Measurements from ENCODE around the gene VAV2.

Gene VAV2

DNA sequence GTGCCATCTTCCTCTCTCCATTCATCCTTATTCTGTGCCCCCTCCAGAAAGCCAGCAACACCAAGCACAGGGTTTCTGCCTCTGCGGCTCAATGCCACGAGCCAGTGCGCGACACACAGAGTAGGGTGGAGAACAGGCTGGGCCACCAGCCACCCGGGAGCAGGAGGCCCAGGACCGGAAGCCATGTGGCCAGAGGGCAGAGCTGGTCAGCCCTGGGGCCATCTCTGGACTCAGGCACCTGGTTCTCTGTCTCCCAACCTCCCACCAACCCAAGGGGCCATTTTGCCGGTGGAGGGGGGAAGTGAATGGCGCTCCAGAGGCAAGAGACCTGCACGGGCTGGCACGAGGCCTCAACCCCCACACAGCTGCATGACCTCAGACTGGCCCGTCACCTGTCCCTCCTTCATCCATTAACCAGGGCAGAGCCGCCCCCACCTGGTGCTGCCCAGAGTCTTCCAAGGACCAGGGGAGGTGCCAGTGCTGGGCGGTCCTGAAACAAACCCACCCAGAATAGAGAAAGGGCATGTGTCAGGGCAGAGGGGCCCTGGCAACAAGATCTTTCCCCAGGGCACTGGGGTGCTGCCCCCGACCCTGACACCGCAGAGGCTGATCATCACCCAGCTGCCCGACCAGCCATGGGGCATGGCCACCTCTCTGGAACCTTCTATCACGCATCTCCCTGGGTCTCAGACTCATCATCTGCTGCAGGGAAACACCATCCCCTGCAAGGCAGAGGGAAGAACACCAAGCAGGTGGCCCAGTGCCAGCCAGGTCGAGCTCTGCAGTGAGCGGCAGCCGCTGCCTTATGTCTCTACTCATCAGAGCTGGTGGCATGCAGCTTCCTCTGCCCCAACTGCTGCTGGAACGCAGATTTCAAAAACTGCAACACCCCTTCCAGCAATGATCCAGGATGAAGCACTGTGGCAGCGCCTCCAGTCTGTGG is 11.9 kb downstream of the VAV2 start:
- DNase-seq = no peak

DNA sequence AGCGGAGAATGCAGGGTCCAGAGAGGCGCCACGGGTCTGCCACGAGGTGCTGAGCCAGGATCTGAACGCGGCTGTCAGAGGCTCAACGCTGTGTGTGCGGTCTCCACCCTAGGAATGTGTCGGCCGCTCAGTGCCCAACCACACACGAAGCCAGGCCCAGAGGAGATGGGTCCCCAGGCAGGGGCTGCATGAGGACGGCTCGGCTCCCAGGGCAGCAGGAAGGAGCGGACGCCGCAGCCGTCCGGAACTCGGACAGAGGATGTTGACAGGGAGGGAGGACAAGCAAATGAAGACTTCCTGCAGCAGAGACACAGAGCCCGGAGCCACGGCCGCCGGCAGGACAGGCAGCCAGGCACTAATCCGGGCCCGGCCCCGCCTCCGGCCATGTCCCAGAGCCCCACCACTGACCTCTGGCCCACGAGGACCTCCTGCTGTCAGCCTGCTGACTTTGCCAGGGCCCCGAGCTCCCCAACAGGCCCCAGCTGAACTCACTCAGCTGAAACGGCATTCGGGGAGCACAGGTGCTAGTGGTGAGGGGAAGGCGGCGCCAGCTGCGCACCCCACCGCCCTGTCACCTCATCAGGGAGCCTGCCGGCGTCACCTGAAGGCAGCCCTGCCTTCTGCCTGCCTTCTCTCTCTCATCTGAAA is 12.7 kb downstream of the VAV2 start:
- no peak for DNase-seq

DNA sequence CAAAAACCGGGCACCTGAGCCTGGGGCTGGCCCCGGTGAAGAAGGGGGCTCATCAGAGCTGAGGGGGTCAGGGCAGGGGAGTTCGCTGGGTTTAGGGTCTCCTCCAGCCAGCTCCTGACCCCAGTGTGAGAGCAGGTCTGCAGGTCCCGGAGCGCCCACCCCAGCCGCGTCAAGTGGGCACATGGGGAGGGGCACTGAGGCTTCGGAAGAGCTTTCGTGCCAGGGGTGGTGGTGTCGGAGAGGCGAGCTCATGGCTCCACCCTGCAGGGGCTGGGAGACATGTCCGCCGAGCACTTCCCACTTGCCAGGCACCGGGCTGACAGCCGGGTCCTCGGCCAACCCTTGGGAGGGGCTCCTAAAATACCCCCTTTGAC is 13.2 kb downstream of the VAV2 start:
- no peak for DNase-seq

DNA sequence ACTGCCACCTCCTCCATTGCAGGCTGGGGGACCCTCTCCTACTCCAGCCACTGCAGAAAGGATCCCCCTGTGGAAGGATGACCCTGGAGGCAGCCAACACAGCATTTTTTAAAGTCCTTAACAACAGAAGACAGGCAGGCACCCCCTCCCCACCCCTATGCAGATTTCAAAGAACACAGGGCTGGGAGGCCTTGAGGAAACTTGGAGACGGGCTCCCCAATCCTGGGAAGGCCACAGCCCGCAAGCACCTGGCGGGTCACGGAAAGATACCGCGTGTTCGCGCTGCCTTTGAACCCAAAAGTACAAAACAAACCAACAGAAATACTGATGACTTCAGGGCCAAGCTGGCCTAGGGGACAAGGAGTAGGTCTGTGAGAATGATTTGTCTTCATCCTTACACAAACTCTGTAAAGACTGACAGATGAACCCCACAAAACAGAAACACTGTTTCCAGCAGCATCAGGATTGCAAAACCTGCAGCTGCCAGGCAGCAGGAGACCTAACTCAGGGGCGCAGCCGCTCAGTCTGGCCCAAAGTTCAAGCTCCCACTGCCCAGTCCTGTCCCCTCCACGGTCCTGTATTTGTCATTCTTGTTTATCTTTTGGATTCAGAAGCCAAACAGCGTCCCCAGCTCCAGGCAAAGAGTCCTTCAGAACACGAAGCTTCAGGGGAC is 13.8 kb downstream of the VAV2 start:
- no peak for DNase-seq

DNA sequence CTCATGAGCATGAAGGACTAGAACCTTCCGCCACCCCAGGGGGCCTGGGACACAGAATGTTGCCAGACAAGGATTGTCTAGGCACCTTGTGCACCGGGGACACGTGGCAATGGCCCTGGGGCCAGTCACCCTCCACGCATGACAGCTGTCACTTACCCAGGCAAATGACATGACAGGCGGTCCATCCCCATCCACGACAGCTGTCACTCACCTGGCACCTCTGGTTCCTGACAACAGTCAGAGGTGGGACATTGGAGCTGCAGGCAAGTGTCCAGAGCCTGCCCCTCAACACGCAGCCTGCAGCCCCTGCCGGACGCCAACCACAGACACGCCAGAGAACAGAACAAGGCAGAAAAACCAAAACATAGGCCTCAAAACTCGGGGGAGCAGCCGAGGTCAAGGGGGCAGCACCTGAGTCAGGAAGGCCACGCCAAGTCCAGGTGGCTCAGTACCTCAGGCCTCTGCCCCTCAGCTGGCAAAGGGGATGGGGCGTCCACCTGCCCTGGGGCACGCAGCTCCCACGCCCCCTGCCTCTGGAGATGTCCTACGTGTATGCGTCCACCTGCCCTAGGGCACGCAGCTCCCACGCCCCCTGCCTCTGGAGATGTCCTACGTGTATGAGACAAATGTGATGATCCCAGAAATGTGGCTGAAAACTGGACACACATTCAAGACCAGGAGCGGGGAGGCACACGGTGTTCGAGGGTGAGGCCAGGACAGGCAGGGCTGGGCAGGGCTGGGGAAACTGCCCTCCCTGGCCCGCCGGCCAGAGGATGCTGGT is 14.5 kb downstream of the VAV2 start:
- no peak for DNase-seq

DNA sequence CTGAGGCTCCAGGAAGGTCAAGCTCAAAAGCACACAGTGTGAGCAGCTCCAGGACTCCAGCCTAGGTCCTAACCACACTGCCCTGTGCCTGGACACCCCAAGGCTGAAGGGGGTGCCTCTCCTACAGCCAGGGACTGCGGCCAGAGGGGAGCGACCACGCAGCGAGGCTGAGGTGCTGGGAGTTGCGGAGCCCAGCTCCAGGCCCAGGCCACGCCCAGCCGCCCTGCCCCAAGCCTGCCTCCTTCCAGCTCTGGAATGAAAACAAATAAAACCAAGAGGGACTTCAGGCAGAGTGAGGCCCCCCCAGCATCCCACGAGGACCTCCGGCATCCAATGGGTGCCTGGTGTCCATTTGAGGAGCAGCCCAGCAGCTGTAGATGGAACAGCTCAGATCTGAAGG is 15.2 kb downstream of the VAV2 start:
- no peak for DNase-seq

DNA sequence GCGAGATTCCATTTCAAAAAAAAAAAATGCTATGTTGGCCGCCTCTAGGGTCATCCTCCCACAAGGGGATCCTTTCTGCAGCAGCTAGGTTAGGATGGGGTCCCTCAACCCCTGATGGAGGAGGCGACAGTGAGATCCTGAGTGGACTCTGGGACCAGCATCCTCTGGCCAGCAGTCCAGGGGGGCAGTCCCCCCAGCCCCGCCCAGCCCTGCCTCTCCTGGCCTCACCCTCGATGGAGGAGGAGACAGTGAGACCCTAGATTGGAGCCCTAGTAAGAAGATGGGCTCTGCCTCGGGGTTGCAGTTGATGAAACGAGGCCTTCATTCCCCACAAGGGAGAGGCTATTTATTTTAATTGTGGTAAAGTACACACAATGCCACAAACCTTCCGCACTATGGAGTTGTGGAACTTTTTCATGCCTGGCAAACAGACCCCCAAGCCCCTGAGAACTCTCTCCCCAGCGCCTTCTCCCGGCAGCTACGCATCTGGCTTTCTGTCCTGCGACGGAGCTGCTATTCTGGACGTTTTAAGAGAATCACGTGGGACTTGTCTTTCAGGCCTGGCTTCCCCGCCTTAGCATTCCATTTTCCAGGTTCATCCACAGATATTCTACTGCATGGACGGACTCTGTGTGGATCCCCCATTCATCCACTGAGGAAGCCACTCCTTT is 15.8 kb downstream of the VAV2 start:
- DNase-seq = no peak

DNA sequence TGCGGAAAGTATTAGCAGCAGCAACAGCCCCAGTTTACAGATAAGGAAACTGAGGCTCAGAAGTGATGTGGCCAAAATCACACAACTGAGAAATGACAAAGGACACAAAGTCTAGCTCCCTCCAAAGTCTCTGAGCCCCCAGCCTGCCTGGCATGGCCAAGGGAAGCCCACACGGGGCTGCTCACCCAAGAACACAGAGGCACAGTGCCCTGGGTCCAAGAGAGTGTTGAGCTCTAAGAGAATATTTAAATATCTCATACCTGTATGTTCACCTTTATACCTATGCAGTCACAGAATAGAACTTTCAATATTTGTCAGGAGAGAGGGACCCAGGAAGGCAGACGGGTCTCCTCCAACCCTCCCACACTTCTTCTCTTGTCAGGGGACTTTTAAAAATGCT is 16.6 kb downstream of the VAV2 start:
- DNase-seq = no peak

DNA sequence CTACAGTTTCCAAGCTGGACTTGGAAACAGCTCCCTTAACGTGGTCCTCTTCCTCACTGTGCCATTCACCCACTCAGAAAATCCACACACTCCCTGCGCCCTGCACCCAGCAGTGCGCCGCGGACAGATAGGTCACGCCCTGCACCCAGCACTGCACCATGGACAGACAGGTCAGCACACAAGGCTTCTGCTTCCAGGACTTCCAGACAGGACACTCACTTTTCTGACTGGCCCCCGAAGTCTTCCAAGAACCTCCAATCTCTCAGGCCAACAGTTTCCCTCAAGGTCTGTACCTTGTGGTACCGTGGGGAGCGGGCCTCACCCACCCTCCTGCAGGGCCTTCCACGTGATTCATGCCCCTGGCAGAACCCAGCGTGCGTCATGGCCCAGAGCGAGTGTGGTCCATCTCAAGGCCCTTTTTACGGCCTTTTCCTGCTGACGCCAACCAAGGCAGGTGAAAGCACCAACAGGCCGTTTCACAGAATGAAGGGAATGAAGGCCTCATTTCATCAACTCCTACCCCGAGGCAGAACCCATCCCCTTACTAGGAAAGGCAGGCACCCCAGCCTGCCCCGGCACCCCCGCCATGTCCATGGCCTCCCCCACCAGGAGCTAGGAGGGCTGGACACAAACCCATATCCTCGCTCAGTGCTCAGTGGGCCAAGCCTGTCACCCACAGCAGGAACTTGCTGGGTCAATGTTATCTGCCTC is 17.3 kb downstream of the VAV2 start:
- no peak for DNase-seq

DNA sequence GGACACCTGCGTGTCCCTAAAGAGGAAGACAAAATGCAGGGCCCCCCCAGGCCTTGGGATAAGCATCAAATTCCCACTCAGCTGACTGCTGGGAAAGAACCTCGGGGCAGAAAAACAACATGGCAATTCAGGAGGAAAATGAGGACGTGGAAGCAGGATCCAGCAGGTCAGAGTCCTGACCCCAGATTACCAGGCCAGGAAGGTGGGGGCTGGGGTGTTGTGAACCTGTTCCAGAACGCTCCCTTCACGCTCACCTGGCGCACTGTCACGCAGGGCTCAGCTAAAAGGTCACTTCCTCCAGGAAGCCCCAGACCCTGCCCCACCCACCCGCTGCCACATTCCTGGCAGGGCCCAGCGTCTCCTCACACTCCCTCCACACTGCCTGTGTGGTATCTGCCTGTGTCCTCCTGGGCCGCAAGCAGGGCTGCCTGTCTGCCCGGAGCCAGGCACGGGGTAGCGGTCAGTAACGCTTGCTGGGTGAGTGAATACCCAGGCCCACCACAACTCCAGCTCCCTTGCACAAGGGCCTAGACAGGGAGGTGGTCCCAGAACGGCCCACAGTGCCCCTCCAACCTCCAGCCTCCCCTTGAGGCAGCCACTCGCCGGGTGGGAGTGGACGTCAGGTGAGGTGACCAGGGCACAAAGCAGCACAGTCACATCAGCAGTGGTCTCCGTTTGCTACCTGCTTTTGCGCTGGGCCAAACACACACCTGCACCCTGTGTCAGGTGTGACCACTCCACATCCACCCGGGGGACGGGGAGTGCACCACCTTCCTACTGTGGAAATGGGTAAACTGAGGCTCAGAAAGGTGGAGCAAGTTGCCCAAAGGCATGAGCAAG is 18.1 kb downstream of the VAV2 start:
- DNase-seq = no peak

DNA sequence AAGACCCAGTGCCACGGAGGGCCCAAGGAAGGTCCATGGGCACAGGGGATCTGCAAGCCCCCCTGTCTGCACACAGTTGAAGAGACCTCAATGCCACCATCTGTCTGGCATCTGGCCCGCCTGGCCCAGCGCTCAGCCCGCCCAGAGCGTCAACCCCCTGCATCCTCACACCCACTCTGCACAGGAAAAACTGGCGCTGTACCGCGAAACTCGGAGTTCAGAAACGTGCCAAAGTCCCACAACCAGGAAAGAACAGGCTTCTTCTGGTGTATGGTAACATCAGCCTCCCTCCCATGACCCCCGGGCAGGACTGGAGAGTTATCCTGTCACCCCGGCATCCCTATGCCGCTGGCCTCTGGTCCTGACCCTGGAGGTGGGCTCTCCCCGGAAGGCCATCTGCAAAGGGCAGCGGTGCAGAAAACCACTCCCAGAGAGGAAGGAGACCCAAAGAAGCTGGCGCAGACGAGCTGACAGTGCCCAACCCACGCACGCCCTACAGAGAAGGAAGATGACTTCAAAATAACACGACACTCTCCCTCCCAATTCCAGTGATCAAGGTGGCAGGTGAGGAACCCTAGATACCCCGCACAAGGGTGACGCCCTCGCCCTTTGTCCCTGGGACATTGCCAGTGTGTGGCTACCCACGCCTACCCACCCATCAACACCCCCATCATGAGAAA is 18.9 kb downstream of the VAV2 start:
- no peak for DNase-seq

DNA sequence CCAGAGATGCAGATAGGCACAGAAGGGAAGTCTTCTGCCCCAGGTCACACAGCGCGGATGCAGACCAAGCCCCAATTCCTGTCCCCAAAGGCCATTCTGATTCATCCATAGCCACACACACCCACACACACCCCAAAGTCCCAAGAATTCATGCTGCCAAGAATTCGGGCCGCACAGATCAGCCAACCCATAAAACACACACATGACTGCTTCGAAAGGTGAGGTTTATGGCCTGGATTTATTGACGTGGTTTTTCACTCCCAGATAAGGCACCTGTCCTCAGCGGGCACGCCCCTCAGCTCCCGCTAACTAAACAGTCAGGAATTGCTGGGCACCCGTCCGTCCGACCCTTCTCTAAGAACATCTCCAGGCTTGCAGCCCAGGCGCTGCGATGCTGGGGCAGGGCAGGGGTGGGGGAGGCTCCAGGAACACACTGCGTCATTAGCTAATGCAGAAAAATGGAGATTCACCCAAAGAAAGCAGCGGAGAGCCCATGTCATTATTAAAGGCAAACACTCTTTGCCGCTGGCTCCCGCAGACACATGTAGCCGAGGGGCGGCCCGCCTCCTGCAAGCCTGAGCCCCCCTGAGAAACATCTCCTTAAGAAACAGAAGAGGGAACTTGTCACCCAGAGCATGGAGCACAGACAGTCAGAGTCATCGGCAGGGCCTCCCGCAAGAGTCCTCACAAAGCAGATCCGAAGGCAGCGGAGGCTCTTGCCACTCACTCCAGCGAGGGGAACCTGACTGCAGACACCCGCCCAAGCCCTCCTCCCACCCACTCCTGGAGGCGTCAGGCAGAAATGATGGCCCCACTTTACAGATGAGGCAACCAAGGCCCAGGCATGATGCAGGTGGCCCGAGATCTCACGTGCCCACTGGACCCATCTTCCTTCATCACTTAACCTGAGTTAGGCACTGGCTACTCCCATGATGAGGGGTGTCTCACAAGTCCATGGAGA is 19.9 kb downstream of the VAV2 start:
- DNase-seq = no peak

DNA sequence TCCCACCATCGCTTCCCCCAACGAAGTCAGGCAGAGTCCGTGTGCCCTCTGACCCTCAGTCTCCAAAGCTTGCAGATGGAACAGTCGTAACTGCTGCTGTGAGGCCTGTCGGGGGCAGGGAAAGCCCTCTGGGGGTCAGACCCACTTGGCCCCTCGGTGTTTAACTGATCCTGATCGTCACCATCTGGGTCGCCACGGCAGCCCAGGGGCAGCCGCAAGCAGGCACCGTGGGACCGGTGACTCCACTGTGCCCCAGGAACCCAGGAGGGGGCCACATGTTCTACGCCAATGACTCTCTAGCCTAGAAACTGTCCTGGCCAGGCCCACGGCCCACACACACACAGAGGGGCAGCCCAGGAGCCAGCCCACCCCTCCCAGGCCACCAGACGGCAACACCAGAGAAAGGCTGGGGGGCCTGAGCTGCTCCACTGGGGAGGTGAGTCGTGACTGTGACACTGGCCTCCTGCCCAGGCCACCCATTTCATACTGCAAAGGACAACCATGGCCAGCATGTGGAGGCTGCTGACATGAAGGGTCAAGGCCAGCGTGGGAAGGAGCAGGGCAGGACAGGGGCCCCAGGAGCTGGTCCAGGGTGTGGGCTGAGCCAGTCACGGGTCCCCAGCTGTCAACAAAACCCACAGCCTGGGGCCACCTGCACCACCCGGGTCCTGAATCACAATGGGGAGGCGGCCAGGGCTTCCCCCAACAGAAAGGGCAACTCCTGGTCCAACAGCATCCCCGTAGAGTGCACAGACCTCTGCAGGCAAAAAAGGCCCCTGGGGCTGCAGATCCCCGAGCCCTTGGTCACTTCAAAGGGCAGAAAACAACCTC is 20.8 kb downstream of the VAV2 start:
- no peak for DNase-seq

DNA sequence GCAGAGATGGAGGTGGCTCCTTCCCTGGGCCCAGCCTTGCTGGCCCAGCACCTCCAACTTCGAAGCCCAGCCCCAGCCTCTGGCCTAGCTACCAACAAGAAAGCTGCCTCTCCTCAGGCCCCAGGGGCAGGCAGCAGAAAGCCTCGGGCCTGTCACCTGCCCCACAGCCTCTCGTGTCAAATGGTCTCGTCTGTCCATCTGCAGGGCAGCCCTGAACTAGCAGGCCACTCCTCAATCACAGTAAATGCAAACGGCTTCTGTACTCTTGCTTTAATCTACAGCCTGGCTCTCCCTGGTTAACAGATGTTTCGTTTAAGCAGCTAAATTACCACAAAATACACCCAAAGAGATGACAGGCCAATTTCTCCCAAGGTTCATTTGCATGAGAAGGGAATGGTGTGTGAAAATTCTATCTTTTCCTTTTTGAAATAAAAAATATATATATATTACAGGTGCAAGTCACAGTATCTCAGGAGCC is 21.5 kb downstream of the VAV2 start:
- no peak for DNase-seq

DNA sequence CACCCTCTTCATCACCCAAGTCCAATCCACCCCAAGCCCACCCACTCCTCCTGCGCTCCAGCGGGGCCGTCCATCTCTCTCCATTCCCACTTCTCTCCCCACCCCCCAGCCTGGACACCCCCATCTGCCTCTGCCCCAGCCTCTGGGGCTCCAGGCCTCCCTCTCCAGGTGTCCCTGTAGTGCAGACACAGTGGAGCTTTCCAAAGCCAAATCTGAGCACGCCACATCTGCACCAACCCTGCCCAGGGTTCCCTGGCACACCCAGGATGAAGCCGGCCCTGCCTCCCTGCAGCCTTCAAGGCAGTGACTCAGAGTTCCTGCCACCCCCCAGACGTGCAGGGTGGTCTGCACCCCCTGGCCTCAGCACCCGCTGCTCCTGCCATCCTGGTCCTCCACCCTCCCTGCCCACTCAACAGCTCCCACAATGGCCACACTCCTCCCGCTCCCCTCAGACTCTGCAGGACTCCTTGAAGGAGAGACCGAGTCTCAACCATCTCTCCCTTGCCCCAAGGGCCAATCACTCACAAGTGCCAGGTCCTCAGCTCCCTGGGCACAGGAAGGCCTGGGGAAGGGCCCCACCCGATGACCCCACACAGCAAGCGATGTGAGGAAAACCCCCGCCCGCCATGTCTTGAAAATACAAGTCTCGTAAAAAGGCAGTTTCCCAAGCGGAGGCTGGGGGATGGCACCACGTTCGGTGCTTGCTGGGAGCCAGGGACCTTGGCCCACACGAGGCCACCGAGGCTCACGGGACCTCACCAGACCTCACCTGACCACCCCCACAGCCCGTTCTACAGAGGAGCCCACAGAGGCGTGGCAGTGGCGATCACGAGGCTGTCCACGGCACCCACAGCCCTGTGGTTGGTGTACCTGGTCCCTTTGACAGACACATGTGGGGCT is 22.2 kb downstream of the VAV2 start:
- no peak for DNase-seq

DNA sequence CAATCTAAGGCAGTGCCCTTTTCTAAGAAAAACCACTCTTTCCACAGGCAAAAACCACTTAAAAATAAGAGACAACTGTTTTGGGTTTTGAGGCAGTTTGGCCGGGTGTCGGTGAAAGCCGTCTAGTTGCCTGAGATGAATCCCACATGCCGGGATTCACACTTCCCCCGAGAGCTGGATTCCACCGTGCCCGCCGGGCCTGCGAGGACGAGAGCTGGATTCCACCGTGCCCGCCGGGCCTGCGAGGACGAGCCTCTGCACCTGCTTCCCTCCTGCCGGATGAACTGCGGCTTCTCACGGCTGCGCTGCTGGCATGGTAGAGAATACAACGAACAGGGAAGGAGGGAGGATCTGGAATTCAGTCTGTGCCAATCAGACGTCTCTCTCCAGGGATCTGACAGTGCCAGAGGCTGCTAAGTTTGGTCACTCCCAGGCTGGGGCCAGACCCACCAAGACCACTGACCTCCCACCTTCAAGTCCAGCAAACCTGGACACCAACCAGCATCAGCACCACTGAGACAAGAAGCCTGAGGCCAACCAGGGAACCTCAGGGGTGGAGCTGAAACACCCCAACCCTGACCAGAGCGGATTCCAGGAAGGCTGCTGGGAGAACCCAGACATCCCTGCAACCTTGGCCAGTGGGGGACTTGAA is 23.0 kb downstream of the VAV2 start:
- no peak for DNase-seq
